NB4 (cell line): ENCODE measurements around the gene GON4L.

Experiments used
- DNase-seq: peaks from one replicate; pipeline ENCODE4 v3.0.0; 2010; ENCODE audit warnings: low read depth
- H3K4me3 ChIP-seq: one replicate; pipeline ENCODE4 v1.5.1; 2011; ENCODE audit warnings: mild to moderate bottlenecking, low read depth, low read length, moderate library complexity
- CTCF ChIP-seq: IDR thresholded peaks from one replicate; pipeline ENCODE4 v1.5.1; 2012; ENCODE audit warnings: low read depth, low read length
- MYC ChIP-seq: IDR thresholded peaks from 2 replicates; pipeline ENCODE4 v1.6.1; 2011; ENCODE audit warnings: low read depth, low read length
- POLR2A ChIP-seq: IDR thresholded peaks from 2 replicates; pipeline ENCODE4 v1.6.1; 2011; ENCODE audit warnings: mild to moderate bottlenecking; ENCODE audit not compliant: insufficient read length; ENCODE audit errors: extremely low read depth
- TF ChIP-seq, protein P1 (sequence below): IDR thresholded peaks from 2 replicates; pipeline ENCODE4 v1.6.1; 2011; ENCODE audit warnings: low read depth, low read length

The GON4L gene

DNA sequence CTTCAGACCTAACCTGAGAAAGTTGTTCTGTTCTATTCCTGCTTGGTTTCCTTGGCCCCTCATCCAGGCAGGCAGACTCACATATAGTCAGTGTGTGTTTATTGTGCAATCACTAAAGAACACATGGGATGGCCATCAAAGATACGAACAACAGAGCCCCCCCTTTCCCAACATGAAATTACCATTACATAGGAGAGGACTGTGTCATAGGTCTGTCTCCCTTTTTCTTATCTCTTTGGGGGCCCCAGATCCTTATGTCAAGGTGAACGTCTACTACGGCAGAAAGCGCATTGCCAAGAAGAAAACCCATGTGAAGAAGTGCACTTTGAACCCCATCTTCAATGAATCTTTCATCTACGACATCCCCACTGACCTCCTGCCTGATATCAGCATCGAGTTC lies 23.9 kb upstream of the GON4L start:
- TF ChIP-seq POLR2A, result no peak
- H3K4me3 ChIP-seq, result no peak overlapping the region
- DNase-seq, result no peak

DNA sequence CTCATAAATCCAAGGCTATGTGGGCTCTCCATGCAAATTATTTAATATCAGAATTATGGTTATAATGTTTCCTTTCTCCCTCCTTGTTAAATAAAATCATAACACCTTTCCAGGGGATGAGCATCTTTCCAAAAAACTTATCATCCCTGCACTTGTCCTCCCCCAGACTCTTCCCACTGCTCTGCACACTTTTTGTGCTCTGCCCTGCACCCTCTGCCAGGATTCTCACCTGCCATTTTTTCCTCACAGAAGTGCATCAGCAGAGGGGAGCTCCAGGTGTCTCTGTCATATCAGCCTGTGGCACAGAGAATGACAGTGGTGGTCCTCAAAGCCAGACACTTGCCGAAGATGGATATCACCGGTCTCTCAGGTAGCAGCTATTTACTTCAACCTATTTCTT lies 23.2 kb upstream of the GON4L start:
- H3K4me3 ChIP-seq, result no peak overlapping the region
- TF ChIP-seq POLR2A (no peak), CTCF (no peak), MYC (no peak)
- TF ChIP-seq, protein P1, sequence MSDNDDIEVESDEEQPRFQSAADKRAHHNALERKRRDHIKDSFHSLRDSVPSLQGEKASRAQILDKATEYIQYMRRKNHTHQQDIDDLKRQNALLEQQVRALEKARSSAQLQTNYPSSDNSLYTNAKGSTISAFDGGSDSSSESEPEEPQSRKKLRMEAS, result no peak
- DNase-seq, result no peak

GRCh38 chr1:155877945-155878344 lies 20.9 kb upstream of the GON4L start:
- TF ChIP-seq MYC (no peak), CTCF (no peak), POLR2A (no peak)
- TF ChIP-seq, protein P1, result no peak
- DNase-seq, result no peak
- no peak overlapping the region for H3K4me3 ChIP-seq

DNA sequence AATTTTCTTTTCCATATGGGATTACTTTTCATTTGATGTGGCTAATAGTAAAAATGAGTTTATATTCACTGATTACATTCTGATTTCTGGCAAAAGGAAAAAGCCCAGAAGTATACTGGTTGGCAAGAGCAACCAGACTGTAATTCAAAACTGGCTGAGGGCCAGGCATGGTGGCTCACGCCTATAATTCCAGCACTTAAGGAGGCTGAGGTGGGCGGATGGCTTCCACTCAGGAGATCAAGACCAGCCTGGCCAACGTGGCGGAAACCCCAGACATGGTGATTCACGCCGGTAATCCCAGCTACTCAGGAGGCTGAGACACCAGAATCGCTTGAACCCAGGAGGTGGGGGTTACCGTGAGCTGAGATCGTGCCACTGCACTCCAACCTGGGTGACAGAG lies 16.8 kb upstream of the GON4L start:
- no peak for DNase-seq
- TF ChIP-seq POLR2A, result no peak
- no peak for TF ChIP-seq MYC
- TF ChIP-seq, protein P1, result no peak
- no peak for TF ChIP-seq CTCF
- no peak overlapping the region for H3K4me3 ChIP-seq

DNA sequence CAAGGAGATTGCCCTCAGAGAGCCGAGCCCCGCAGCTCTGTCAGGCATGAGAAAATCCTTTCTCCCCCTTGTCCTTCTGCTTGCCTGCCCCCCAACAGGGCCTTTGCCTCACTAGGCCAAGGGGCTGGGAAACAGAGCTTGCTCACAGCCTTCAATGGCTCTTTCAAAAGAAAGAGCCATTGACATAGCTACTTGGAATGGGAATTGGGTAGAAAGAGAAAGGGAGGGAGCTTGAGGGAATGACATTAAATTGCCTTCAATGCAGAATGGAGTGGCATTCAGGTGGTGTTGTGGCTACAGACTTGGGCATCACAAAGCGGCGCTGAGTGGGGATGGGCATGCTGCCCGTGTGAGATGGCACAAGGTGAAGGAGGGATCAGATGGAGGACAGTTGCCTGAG lies 15.5 kb upstream of the GON4L start:
- DNase-seq, result no peak
- TF ChIP-seq POLR2A, result no peak
- no peak for TF ChIP-seq MYC
- TF ChIP-seq, protein P1, result no peak
- TF ChIP-seq CTCF, result no peak
- no peak overlapping the region for H3K4me3 ChIP-seq

DNA sequence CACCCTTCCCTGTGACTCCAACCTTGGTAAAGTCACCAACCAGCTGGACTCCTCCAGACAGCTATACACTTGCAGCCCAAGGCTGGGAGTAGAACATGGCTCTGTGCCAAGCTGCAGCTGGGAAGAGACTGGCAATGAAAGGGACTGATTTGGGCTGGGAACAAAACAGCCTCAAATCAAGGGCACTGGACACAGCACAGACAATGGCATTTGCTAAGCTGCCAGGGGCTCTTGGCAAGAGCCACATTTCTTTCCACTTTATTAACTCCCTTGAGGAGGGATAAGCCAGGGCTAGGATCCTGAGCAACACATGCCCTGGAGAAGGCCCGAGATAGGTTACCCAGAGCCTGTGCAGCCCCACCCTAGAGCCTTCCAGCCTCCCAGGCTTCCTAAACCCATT lies 14.4 kb upstream of the GON4L start:
- TF ChIP-seq MYC (no peak), CTCF (no peak), POLR2A (no peak)
- TF ChIP-seq, protein P1, result no peak
- no peak overlapping the region for H3K4me3 ChIP-seq
- DNase-seq, result no peak
